ENCODE results near the gene ADH7. TPM values are rescaled to one million over a fixed set of nuclear protein-coding genes. Genes with fewer than 3 reads are reported as not detected.
A peak's percentile ranks its signal among the peaks of the same experiment; 100 is the strongest.
"Not testable (repeated sequence)": the region's sequence is repeated elsewhere in the genome, so short reads cannot be mapped to it uniquely, and the experiment has no call there.

Gene ADH7
- total and polyA plus RNA-seq, 5 donors from 2014 or later, result not detected

DNA sequence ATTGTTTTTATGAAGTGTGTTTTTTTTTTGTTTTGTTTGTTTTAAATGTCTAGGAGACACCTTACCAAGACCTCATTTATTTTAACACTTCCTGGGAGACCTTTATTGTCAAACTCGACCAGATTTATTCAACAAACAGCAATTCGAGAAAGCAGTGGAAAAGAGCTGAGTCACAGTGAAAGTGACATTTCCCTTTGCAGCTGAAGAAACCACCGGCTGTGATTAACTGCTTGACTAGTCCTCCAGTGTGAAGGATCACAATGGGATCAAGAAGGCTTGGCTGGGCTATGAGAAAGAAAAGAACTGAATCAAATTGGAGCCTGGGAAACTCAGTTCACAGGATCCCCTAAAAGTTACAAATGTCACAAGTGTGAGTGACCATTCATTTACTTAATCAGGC, 11.9 kb upstream of the ADH7 start:
- H3K4me1 Mint-ChIP-seq, result no peaks in the 10 kb centered on the region
- H3K4me3 Mint-ChIP-seq, result no peak overlapping the region
- no peaks in the 10 kb centered on the region for H3K4me1 ChIP-seq (ENCODE audit: control insufficient read depth, insufficient read depth, low read length, poor library complexity, severe bottlenecking)
- no peaks in the 10 kb centered on the region for H3K36me3 Mint-ChIP-seq
- no peak overlapping the region for H3K4me3 ChIP-seq (ENCODE audit: low read depth, low read length)
- no peak overlapping the region for H3K27ac ChIP-seq (ENCODE audit: insufficient read depth, low read length, poor library complexity, severe bottlenecking)
- H3K9me3 Mint-ChIP-seq, result peaks cover 0 to 20% (median 9%) of the 10 kb centered on the region in 7 donors
- ATAC-seq (ENCODE audit: low read depth in 2 of 2), result no peak
- peaks cover 5% of the 10 kb centered on the region for H3K27me3 ChIP-seq (ENCODE audit: control insufficient read depth, insufficient read depth, low read length)
- no peak overlapping the region for H3K27ac Mint-ChIP-seq
- peak in 1 of 3 donors; percentile 31 for DNase-seq
- peaks cover 0 to 3% of the 10 kb centered on the region in 2 experiments for H3K9me3 ChIP-seq (ENCODE audit: control insufficient read depth in 2 of 2, low read length in 2 of 2)
- H3K36me3 ChIP-seq (ENCODE audit: control insufficient read depth, insufficient read depth, low read length), result no peaks in the 10 kb centered on the region
- no peaks in the 10 kb centered on the region for H3K27me3 Mint-ChIP-seq

DNA sequence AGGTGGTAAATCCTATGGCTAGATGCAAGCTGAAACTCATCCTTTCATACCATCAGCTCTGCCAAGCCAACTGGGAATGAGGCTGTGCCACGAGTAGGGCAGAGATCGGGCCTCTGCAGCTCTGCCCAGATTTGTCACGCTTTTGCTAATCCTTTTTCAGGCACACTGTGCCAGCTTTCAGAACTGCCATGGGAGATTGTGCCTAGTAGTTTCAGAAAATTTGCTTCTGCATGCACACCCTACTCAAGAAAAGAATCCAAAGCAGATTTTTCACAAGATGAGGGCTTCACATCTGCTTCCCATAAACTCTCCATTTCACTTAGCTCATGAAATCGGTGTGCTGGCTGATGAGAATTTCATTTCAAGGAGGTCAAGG, 3.3 kb upstream of the ADH7 start:
- H3K9me3 ChIP-seq (ENCODE audit: control insufficient read depth in 2 of 2, low read length in 2 of 2), result no peaks in the 10 kb centered on the region
- no peaks in the 10 kb centered on the region for H3K36me3 ChIP-seq (ENCODE audit: control insufficient read depth, insufficient read depth, low read length)
- Mint-ChIP-seq H3K36me3 (no peaks in the 10 kb centered on the region), H3K4me1 (no peaks in the 10 kb centered on the region), H3K27me3 (peaks cover 9% of the 10 kb centered on the region), H3K4me3 (no peak overlapping the region), H3K27ac (no peak overlapping the region), H3K9me3 (peaks cover 0 to 1% (median 0%) of the 10 kb centered on the region in 7 donors)
- DNase-seq (no peak), ATAC-seq (ENCODE audit: low read depth in 2 of 2) (no peak)
- peaks cover 3% of the 10 kb centered on the region for H3K27me3 ChIP-seq (ENCODE audit: control insufficient read depth, insufficient read depth, low read length)
- H3K4me1 ChIP-seq (ENCODE audit: control insufficient read depth, insufficient read depth, low read length, poor library complexity, severe bottlenecking), result no peaks in the 10 kb centered on the region
- no peak overlapping the region for H3K4me3 ChIP-seq (ENCODE audit: low read depth, low read length)
- no peak overlapping the region for H3K27ac ChIP-seq (ENCODE audit: insufficient read depth, low read length, poor library complexity, severe bottlenecking)

DNA sequence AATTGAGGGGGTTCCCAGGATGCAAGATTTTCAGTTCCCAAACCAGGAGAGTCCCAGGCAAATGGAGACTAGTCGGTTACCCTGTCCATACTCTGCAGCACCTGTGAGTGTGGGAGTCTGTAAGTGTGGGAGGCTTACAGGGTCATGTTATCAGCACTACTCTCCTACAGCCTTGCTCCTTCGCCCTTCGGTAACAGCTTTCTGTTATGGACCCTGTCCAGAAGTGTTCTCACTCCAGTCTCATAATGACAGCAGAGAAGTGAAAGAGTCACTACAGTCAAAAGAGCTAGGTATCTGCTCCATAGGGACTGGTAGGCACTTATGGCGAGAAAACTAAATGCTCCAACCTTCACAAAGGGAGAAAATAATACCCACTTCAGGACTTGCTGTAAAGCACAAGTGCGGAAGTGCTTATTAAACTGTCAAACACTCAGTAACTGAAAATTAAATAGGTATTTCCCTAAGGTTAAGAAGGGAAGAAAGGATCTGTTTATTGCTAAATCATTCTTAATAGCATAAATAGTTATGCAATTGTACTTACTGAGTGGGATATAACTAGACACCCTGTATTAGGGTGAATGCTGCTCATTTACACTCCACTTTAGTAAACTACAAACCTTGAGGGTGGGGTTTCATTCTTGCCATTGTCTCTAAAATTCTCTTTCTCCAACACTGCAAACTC, 2.7 kb upstream of the ADH7 start:
- no peaks in the 10 kb centered on the region for H3K9me3 ChIP-seq (ENCODE audit: control insufficient read depth in 2 of 2, low read length in 2 of 2)
- no peak for ATAC-seq (ENCODE audit: low read depth in 2 of 2)
- no peaks in the 10 kb centered on the region for H3K36me3 Mint-ChIP-seq
- H3K27me3 Mint-ChIP-seq, result peaks cover 9% of the 10 kb centered on the region
- H3K4me1 ChIP-seq (ENCODE audit: control insufficient read depth, insufficient read depth, low read length, poor library complexity, severe bottlenecking), result no peaks in the 10 kb centered on the region
- H3K4me3 ChIP-seq (ENCODE audit: low read depth, low read length), result no peak overlapping the region
- no peaks in the 10 kb centered on the region for H3K36me3 ChIP-seq (ENCODE audit: control insufficient read depth, insufficient read depth, low read length)
- H3K27me3 ChIP-seq (ENCODE audit: control insufficient read depth, insufficient read depth, low read length), result peaks cover 3% of the 10 kb centered on the region
- H3K27ac ChIP-seq (ENCODE audit: insufficient read depth, low read length, poor library complexity, severe bottlenecking), result no peak overlapping the region
- no peaks in the 10 kb centered on the region for H3K4me1 Mint-ChIP-seq
- no peak for DNase-seq
- no peak overlapping the region for H3K4me3 Mint-ChIP-seq
- peaks cover 0 to 1% (median 0%) of the 10 kb centered on the region in 7 donors for H3K9me3 Mint-ChIP-seq
- no peak overlapping the region for H3K27ac Mint-ChIP-seq

DNA sequence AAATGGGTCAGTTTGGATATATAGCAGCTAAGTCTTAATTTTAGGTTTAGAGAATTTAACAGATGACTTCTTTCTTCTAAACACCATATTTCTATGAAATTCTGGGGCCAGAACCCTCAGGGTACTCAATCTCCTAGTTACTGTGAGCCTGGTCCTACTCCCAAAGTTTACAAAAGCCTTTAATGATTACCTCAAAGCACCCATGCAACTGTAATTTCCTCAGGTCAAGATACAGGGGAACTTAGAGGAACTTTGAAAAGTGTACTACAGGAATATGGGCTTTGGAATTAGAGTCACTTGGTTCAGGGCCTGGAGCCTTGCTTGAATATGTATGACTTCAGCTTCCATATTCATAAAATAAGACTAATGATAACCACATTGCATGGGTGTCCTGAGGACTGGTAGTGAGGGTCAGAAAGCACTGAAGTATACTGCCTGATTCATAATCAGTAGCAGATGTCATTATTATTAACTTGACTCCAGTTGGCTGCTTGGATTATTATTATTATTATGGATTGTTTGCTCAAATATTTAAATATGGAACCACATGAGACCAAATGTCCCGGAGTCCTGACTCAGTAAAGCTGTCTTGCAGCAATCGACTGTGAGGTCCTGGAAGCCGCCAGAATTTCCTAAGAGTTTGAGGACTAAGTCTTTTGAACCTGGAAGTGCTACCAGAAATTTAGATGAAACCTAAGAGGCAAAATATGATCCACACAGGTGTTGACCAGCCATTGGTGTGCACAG, 2.0 kb upstream of the ADH7 start:
- Histone ChIP-seq H3K36me3 (ENCODE audit: control insufficient read depth, insufficient read depth, low read length) (no peaks in the 10 kb centered on the region), H3K27me3 (ENCODE audit: control insufficient read depth, insufficient read depth, low read length) (peaks cover 3% of the 10 kb centered on the region), H3K4me3 (ENCODE audit: low read depth, low read length) (no peak overlapping the region), H3K27ac (ENCODE audit: insufficient read depth, low read length, poor library complexity, severe bottlenecking) (no peak overlapping the region), H3K4me1 (ENCODE audit: control insufficient read depth, insufficient read depth, low read length, poor library complexity, severe bottlenecking) (no peaks in the 10 kb centered on the region), H3K9me3 (ENCODE audit: control insufficient read depth in 2 of 2, low read length in 2 of 2) (no peaks in the 10 kb centered on the region)
- ATAC-seq (ENCODE audit: low read depth in 2 of 2) (no peak), DNase-seq (no peak)
- H3K4me1 Mint-ChIP-seq, result no peaks in the 10 kb centered on the region
- peaks cover 0 to 1% (median 0%) of the 10 kb centered on the region in 7 donors for H3K9me3 Mint-ChIP-seq
- no peak overlapping the region for H3K27ac Mint-ChIP-seq
- no peak overlapping the region for H3K4me3 Mint-ChIP-seq
- peaks cover 9% of the 10 kb centered on the region for H3K27me3 Mint-ChIP-seq
- H3K36me3 Mint-ChIP-seq, result no peaks in the 10 kb centered on the region

DNA sequence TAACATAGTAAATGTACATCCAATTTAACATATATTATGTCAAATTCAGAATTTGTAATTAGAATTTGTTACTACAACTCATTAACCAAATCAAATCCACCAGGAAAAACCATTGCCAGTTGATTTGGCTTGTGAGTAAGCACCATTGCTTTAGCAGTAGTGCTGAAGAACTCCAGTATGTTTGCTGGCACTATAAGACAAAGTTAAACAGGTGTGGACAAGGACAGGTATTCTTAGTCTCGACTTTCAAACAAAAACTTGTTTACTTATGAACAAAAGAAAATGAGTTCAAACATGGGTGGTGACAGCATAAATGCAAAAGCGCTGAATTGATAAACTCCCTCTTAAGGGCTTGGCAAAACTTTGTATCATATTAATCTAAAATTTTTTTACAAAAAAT, 1.3 kb upstream of the ADH7 start:
- Mint-ChIP-seq H3K27me3 (peaks cover 9% of the 10 kb centered on the region), H3K4me3 (no peak overlapping the region), H3K36me3 (no peaks in the 10 kb centered on the region), H3K4me1 (no peaks in the 10 kb centered on the region), H3K9me3 (peaks cover 0 to 5% (median 0%) of the 10 kb centered on the region in 7 donors), H3K27ac (no peak overlapping the region)
- H3K27me3 ChIP-seq (ENCODE audit: control insufficient read depth, insufficient read depth, low read length), result peaks cover 3% of the 10 kb centered on the region
- no peaks in the 10 kb centered on the region for H3K9me3 ChIP-seq (ENCODE audit: control insufficient read depth in 2 of 2, low read length in 2 of 2)
- ATAC-seq (ENCODE audit: low read depth in 2 of 2) (no peak), DNase-seq (no peak)
- no peak overlapping the region for H3K27ac ChIP-seq (ENCODE audit: insufficient read depth, low read length, poor library complexity, severe bottlenecking)
- no peaks in the 10 kb centered on the region for H3K4me1 ChIP-seq (ENCODE audit: control insufficient read depth, insufficient read depth, low read length, poor library complexity, severe bottlenecking)
- no peaks in the 10 kb centered on the region for H3K36me3 ChIP-seq (ENCODE audit: control insufficient read depth, insufficient read depth, low read length)
- no peak overlapping the region for H3K4me3 ChIP-seq (ENCODE audit: low read depth, low read length)

DNA sequence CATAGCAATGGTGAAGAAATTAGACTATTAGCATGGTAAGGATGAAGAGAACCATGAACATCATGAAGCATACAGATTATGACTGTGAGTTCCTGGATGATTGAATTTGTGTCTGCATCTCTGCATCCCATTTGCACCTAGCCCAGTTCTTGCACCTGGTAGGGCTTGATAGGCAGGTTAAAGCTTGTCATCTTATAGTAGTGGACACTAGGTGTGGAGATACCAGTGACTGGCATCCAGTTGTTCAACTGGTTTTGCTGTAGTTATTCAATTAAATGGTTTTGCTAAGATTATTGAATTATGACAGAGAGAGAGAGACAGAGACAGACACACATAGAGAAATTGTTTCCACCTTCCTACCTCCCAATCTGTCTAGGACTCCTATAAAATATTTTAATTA, 5.0 kb downstream of the ADH7 start:
- no peak overlapping the region for H3K4me3 Mint-ChIP-seq
- no peaks in the 10 kb centered on the region for H3K4me1 ChIP-seq (ENCODE audit: control insufficient read depth, insufficient read depth, low read length, poor library complexity, severe bottlenecking)
- no peak overlapping the region for H3K27ac Mint-ChIP-seq
- no peaks in the 10 kb centered on the region for H3K36me3 ChIP-seq (ENCODE audit: control insufficient read depth, insufficient read depth, low read length)
- no peaks in the 10 kb centered on the region for H3K27me3 ChIP-seq (ENCODE audit: control insufficient read depth, insufficient read depth, low read length)
- no peak overlapping the region for H3K4me3 ChIP-seq (ENCODE audit: low read depth, low read length)
- H3K36me3 Mint-ChIP-seq, result no peaks in the 10 kb centered on the region
- no peaks in the 10 kb centered on the region for H3K9me3 ChIP-seq (ENCODE audit: control insufficient read depth in 2 of 2, low read length in 2 of 2)
- DNase-seq (no peak), ATAC-seq (ENCODE audit: low read depth in 2 of 2) (no peak)
- H3K27ac ChIP-seq (ENCODE audit: insufficient read depth, low read length, poor library complexity, severe bottlenecking), result no peak overlapping the region
- H3K9me3 Mint-ChIP-seq, result peaks cover 0 to 3% (median 0%) of the 10 kb centered on the region in 7 donors
- peaks cover 7% of the 10 kb centered on the region for H3K27me3 Mint-ChIP-seq
- no peaks in the 10 kb centered on the region for H3K4me1 Mint-ChIP-seq

DNA sequence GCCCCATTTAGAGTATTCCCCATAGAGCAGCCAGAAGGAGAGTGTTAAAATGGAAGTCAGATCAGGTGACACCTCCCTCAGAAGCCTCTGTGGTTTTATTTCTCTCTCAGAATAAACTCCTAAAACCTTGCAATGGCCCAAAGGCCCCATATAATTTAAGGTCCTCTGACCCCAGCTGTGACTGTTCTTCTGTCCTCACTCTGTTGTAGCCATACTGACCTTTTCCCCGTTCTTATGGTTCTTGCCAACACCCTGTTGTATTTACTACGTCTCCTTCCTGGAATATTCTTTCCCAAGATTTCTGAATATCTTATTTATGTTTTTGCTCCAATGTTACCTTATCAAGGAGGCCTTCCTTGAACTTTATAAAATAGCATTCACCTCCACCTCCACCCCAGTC, 18.0 kb downstream of the ADH7 start:
- no peaks in the 10 kb centered on the region for H3K36me3 ChIP-seq (ENCODE audit: control insufficient read depth, insufficient read depth, low read length)
- no peaks in the 10 kb centered on the region for H3K36me3 Mint-ChIP-seq
- peaks cover 13% of the 10 kb centered on the region for H3K27me3 Mint-ChIP-seq

DNA sequence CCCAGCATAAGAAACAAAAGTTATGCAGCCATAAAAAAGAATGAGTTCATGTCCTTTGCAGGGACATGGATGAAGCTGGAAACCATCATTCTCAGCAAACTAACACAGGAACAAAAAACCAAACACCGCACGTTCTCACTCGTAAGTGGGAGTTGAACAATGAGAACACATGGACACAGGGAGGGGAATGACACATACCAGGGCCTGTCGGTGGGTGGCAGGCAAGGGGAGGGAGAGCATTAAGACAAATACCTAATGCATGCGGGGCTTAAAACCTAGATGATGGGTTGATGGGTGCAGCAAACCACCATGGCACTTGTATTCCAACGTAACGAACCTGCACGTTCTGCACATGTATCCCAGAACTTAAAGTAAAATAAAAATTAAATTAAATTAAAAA, 19.4 kb downstream of the ADH7 start:
- DNase-seq; H3K4me3 Mint-ChIP-seq; H3K27me3 Mint-ChIP-seq; H3K9me3 Mint-ChIP-seq; H3K27ac Mint-ChIP-seq; ATAC-seq (ENCODE audit: low read depth in 2 of 2); H3K4me1 ChIP-seq (ENCODE audit: control insufficient read depth, insufficient read depth, low read length, poor library complexity, severe bottlenecking); H3K36me3 ChIP-seq (ENCODE audit: control insufficient read depth, insufficient read depth, low read length); H3K36me3 Mint-ChIP-seq; H3K9me3 ChIP-seq (ENCODE audit: control insufficient read depth in 2 of 2, low read length in 2 of 2); H3K27ac ChIP-seq (ENCODE audit: insufficient read depth, low read length, poor library complexity, severe bottlenecking); H3K4me1 Mint-ChIP-seq; H3K4me3 ChIP-seq (ENCODE audit: low read depth, low read length); H3K27me3 ChIP-seq (ENCODE audit: control insufficient read depth, insufficient read depth, low read length): not testable (repeated sequence)

More for the DNA sequence above, 18.0 kb downstream of the ADH7 start:
- Histone ChIP-seq H3K27me3 (ENCODE audit: control insufficient read depth, insufficient read depth, low read length) (no peaks in the 10 kb centered on the region), H3K9me3 (ENCODE audit: control insufficient read depth in 2 of 2, low read length in 2 of 2) (no peaks in the 10 kb centered on the region), H3K4me1 (ENCODE audit: control insufficient read depth, insufficient read depth, low read length, poor library complexity, severe bottlenecking) (no peaks in the 10 kb centered on the region), H3K4me3 (ENCODE audit: low read depth, low read length) (no peak overlapping the region), H3K27ac (ENCODE audit: insufficient read depth, low read length, poor library complexity, severe bottlenecking) (no peak overlapping the region)
- DNase-seq (no peak), ATAC-seq (ENCODE audit: low read depth in 2 of 2) (no peak)
- Mint-ChIP-seq H3K4me3 (no peak overlapping the region), H3K27ac (no peak overlapping the region), H3K4me1 (no peaks in the 10 kb centered on the region), H3K9me3 (peaks cover 0 to 8% (median 2%) of the 10 kb centered on the region in 7 donors)

Measured in CD4-positive, CD25-positive, alpha-beta regulatory T cell (primary cell).